A549 (cell line): ENCODE results near the gene PCNT. TPM values are rescaled to one million over a fixed set of nuclear protein-coding genes. Genes with fewer than 3 reads are reported as not detected.

ENCODE experiments used
- ATAC-seq, 2 experiments: fragments of 200-7000 bp in 1 of 2; fragments of >200 bp in 1 of 2; cut with Nextera tagmentation in 1 of 2; cut with Tn5 transposase in 1 of 2; 3 replicates each; pipeline versions ENCODE4 v1.8.0 to v1.9.1; 2018 to 2020; ENCODE audit warnings: mild to moderate bottlenecking in 1 of 2, moderate library complexity in 1 of 2
- CTCF ChIA-PET: fragments of 300-600 bp; sonication (Branson Sonifier 250); formaldehyde crosslinking; extraction: SDS; loops from one replicate; lab custom pipeline; 2021; ENCODE audit warnings: antibody characterized with exemption, inconsistent platforms; lab: Yijun Ruan, JAX
- POLR2A ChIA-PET: fragments of 350-600 bp; formaldehyde crosslinking; extraction: SDS; loops from one replicate; lab custom pipeline; 2021; ENCODE audit warnings: antibody characterized with exemption, inconsistent platforms; lab: Yijun Ruan, JAX
- DNase-seq, 2 experiments: peaks; one replicate each; pipeline versions ENCODE4 v3.0.0 to v3.0.0-alpha.2; 2011 to 2016; ENCODE audit warnings: low read depth in 1 of 2, low spot score in 1 of 2
- FAIRE-seq: peaks from 2 replicates; lab custom pipeline; 2011; peaks lifted over from hg19 to GRCh38; lab: Jason Lieb, UNC
- H3K27ac ChIP-seq, 2 experiments: fragments of >200 bp; sonication (Bioruptor Twin); formaldehyde crosslinking; 3 replicates each; pipeline ENCODE4 v1.5.1; 2016 to 2017
- H3K4me1 ChIP-seq: fragments of >200 bp; sonication (Bioruptor Twin); formaldehyde crosslinking; 3 replicates; pipeline ENCODE4 v1.6.1; 2016
- H3K4me2 ChIP-seq: fragments of >200 bp; sonication (Bioruptor Twin); formaldehyde crosslinking; 3 replicates; pipeline ENCODE4 v1.6.1; 2016
- H3K4me3 ChIP-seq: fragments of >200 bp; sonication (Bioruptor Twin); formaldehyde crosslinking; 3 replicates; pipeline ENCODE4 v1.5.1; 2016
- H3K9me3 ChIP-seq: fragments of >200 bp; sonication (Bioruptor Twin); formaldehyde crosslinking; 3 replicates; pipeline ENCODE4 v1.6.1; 2016
- CBX2 ChIP-seq: fragments of 200-600 bp; sonication (generic); IDR thresholded peaks from 2 replicates; pipeline ENCODE4 v1.6.1; 2016; ENCODE audit warnings: low read depth, mild to moderate bottlenecking, borderline replicate concordance
- CEBPB ChIP-seq, 2 experiments: fragments of >200 bp in 1 of 2; sonication (Bioruptor Twin) in 1 of 2; formaldehyde crosslinking in 1 of 2; IDR thresholded peaks; 2 replicates each; pipeline ENCODE4 v1.6.1; 2012 to 2016
- EP300 ChIP-seq, 2 experiments: fragments of >200 bp; sonication (Bioruptor Twin); formaldehyde crosslinking; IDR thresholded peaks; 2 replicates in 1 of 2; 3 replicates in 1 of 2; pipeline ENCODE4 v1.6.1; 2016 to 2017
- ESRRA ChIP-seq: fragments of 150-350 bp; IDR thresholded peaks from 2 replicates; pipeline ENCODE4 v1.6.1; 2014; ENCODE audit warnings: mild to moderate bottlenecking, low read length, borderline replicate concordance
- FOSL2 ChIP-seq, 2 experiments: fragments of 450-650 bp in 1 of 2; fragments of >200 bp in 1 of 2; sonication (Bioruptor Twin) in 1 of 2; formaldehyde crosslinking; IDR thresholded peaks; 2 replicates each; pipeline versions ENCODE4 v1.5.0 to v1.6.1; 2016 to 2020; ENCODE audit warnings: mild to moderate bottlenecking in 1 of 2, moderate library complexity in 1 of 2
- HEYL ChIP-seq: fragments of 250-450 bp; sonication (Bioruptor Pico); IDR thresholded peaks from 2 replicates; pipeline ENCODE4 v1.8.0; 2021; ENCODE audit warnings: mild to moderate bottlenecking, moderate library complexity
- HOXA7 ChIP-seq: fragments of 250-450 bp; sonication (Bioruptor Pico); IDR thresholded peaks from 2 replicates; pipeline ENCODE4 v1.5.0; 2020; ENCODE audit warnings: mild to moderate bottlenecking, moderate library complexity
- KDM5A ChIP-seq: fragments of 200-600 bp; sonication (generic); IDR thresholded peaks from 2 replicates; pipeline ENCODE4 v1.6.1; 2016; ENCODE audit warnings: antibody characterized with exemption, mild to moderate bottlenecking
- NPAS2 ChIP-seq: fragments of 250-450 bp; sonication (Bioruptor Pico); IDR thresholded peaks from 2 replicates; pipeline ENCODE4 v1.8.0; 2022; ENCODE audit warnings: mild to moderate bottlenecking, moderate library complexity, borderline replicate concordance
- NR3C1 ChIP-seq: fragments of >200 bp; sonication (Bioruptor Twin); formaldehyde crosslinking; IDR thresholded peaks from 3 replicates; pipeline ENCODE4 v1.6.1; 2017
- POLR2AphosphoS2 ChIP-seq: conservative IDR thresholded peaks from 2 replicates; pipeline ENCODE4 v1.6.1; 2012; ENCODE audit warnings: low read length, improper control_type of control experiment, inconsistent platforms
- RARB ChIP-seq: fragments of 250-450 bp; sonication (Bioruptor Pico); IDR thresholded peaks from 2 replicates; pipeline ENCODE4 v1.8.0; 2021; ENCODE audit warnings: mild to moderate bottlenecking, moderate library complexity
- SMC3 ChIP-seq: fragments of >200 bp; sonication (Bioruptor Twin); formaldehyde crosslinking; IDR thresholded peaks from 3 replicates; pipeline ENCODE4 v1.6.1; 2018; ENCODE audit warnings: inconsistent platforms
- ZC3H11A ChIP-seq: fragments of 450-650 bp; IDR thresholded peaks from 2 replicates; pipeline ENCODE4 v1.6.1; 2014; ENCODE audit warnings: antibody characterized with exemption, mild to moderate bottlenecking
- ZSCAN20 ChIP-seq: fragments of 250-450 bp; sonication (Bioruptor Pico); IDR thresholded peaks from 2 replicates; pipeline ENCODE4 v1.8.0; 2022; ENCODE audit warnings: mild to moderate bottlenecking, moderate library complexity
- WGBS: methylation state at CpG from one replicate; pipeline ENCODE4 v1.1.6; 2017; ENCODE audit errors: missing lambda C conversion rate; 5-methylcytosine and 5-hydroxymethylcytosine counted together
- polyA plus RNA-seq, 4 experiments: library from polyadenylated mRNA; depleted of rRNA in 3 of 4; stranded (reverse); fragments of >200 nt; fragmentation: RNase III in 1 of 4; extraction: RNeasy Plus Mini Kit Qiagen cat#74134 plus additional on column Dnase treatment in 1 of 4; gene quantifications; 2 replicates in 3 of 4; 3 replicates in 1 of 4; pipeline ENCODE4 v1.2.3, GENCODE V29; 2011 to 2017
- TF ChIP-seq, protein P1 (sequence below): fragments of 200-600 bp; sonication (generic); IDR thresholded peaks from 2 replicates; pipeline ENCODE4 v1.6.1; 2016; ENCODE audit warnings: antibody characterized with exemption, mild to moderate bottlenecking, moderate library complexity
- TF ChIP-seq, protein P2 (sequence below): fragments of 450-650 bp; IDR thresholded peaks from 2 replicates; pipeline ENCODE4 v1.6.1; 2014; ENCODE audit warnings: antibody characterized with exemption
- TF ChIP-seq, protein P3 (sequence below): fragments of 250-450 bp; sonication (Bioruptor Pico); IDR thresholded peaks from 2 replicates; pipeline ENCODE4 v1.5.0; 2021; ENCODE audit warnings: mild to moderate bottlenecking, moderate library complexity, borderline replicate concordance
- TF ChIP-seq, protein P4 (sequence below): fragments of >200 bp; sonication (Bioruptor Twin); formaldehyde crosslinking; IDR thresholded peaks from 2 replicates; pipeline ENCODE4 v1.6.1; 2016
- TF ChIP-seq, protein P5 (sequence below): fragments of 150-350 bp; IDR thresholded peaks from 2 replicates; pipeline ENCODE4 v1.6.1; 2014; ENCODE audit warnings: low read depth, mild to moderate bottlenecking, low read length
- TF ChIP-seq, protein P6 (sequence below): IDR thresholded peaks from 2 replicates; pipeline ENCODE4 v1.6.1; 2012

Gene PCNT
- polyA plus RNA-seq, 2 of the 4 experiments (the other 2 are of a cell fraction): 11.1 to 14.6 TPM

DNA sequence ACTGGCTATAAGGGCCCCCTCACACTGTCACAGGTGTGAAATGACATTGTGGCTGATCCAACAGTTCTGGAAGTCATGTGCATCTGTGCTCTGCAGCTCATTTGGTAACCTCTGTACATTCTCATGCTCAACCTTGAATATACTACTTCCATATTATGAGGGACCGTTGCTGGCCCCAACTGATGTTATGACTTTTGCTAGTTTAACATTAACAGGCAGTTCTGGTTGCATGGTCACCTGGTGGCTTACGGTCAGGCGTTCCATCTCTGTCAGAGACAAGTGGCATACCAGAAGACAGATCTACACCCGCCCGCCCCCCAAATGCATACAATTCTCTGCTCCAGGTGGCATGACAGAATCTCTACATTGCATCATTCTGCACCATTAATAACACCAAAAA lies 128.8 kb downstream of the PCNT start:
- no peak overlapping the region for H3K27ac ChIP-seq
- TF ChIP-seq, protein P1, sequence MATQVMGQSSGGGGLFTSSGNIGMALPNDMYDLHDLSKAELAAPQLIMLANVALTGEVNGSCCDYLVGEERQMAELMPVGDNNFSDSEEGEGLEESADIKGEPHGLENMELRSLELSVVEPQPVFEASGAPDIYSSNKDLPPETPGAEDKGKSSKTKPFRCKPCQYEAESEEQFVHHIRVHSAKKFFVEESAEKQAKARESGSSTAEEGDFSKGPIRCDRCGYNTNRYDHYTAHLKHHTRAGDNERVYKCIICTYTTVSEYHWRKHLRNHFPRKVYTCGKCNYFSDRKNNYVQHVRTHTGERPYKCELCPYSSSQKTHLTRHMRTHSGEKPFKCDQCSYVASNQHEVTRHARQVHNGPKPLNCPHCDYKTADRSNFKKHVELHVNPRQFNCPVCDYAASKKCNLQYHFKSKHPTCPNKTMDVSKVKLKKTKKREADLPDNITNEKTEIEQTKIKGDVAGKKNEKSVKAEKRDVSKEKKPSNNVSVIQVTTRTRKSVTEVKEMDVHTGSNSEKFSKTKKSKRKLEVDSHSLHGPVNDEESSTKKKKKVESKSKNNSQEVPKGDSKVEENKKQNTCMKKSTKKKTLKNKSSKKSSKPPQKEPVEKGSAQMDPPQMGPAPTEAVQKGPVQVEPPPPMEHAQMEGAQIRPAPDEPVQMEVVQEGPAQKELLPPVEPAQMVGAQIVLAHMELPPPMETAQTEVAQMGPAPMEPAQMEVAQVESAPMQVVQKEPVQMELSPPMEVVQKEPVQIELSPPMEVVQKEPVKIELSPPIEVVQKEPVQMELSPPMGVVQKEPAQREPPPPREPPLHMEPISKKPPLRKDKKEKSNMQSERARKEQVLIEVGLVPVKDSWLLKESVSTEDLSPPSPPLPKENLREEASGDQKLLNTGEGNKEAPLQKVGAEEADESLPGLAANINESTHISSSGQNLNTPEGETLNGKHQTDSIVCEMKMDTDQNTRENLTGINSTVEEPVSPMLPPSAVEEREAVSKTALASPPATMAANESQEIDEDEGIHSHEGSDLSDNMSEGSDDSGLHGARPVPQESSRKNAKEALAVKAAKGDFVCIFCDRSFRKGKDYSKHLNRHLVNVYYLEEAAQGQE: no peak
- TF ChIP-seq SMC3 (no peak), EP300 (IDR thresholded peaks at IDR 0.05) (no peak), HEYL (CRISPR knock-in tag) (no peak), ZSCAN20 (no peak), POLR2AphosphoS2 (no peak), CEBPB (IDR thresholded peaks at IDR 0.05) (no peak)
- TF ChIP-seq, protein P2, sequence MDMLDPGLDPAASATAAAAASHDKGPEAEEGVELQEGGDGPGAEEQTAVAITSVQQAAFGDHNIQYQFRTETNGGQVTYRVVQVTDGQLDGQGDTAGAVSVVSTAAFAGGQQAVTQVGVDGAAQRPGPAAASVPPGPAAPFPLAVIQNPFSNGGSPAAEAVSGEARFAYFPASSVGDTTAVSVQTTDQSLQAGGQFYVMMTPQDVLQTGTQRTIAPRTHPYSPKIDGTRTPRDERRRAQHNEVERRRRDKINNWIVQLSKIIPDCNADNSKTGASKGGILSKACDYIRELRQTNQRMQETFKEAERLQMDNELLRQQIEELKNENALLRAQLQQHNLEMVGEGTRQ: no peak
- H3K4me3 ChIP-seq: no peak overlapping the region
- H3K4me1 ChIP-seq: peaks cover 12% of the 10 kb centered on the region; the same call in 2 of the 3 replicates
- H3K9me3 ChIP-seq: no peaks in the 10 kb centered on the region
- 86% methylated on average over 3 of the region's 5 CpGs for WGBS
- no peak overlapping the region for H3K4me2 ChIP-seq
- ChIA-PET CTCF (no interaction called here), POLR2A (no interaction called here)
- FAIRE-seq (no peak), ATAC-seq (no peak), DNase-seq (no peak)

DNA sequence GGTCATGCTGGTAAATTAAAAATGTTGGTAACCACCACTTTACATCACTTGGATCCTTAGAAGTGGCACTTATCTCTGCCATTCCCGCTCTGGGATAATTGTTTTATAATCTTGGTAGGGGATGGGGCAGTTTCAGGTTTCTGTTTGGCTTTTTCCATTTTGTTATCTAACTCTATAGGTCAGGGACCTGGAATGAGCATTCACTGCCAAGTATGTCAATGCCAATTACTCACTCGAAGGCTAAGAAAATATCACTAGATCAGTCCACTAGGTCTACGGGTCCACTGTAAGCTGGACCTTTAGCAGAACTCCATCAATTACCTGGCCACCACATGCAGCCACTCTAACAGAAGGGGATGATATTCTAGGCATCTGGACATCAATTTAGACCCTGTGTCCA lies 130.2 kb downstream of the PCNT start:
- peaks cover 7% of the 10 kb centered on the region; the same call in 2 of the 3 replicates for H3K4me1 ChIP-seq
- H3K27ac ChIP-seq: no peak overlapping the region
- DNase-seq (no peak), ATAC-seq (no peak), FAIRE-seq (no peak)
- 62% methylated on average over 3 of the region's 3 CpGs for WGBS
- H3K4me2 ChIP-seq: no peak overlapping the region
- no peak overlapping the region for H3K4me3 ChIP-seq
- CTCF ChIA-PET: interaction anchor here (0.6 kb wide), 1 partner anchor 479 kb away, joined by 3 read pairs; no protein-coding TSS in a partner anchor
- no peak for TF ChIP-seq HOXA7 (CRISPR knock-in tag)
- TF ChIP-seq, protein P3, sequence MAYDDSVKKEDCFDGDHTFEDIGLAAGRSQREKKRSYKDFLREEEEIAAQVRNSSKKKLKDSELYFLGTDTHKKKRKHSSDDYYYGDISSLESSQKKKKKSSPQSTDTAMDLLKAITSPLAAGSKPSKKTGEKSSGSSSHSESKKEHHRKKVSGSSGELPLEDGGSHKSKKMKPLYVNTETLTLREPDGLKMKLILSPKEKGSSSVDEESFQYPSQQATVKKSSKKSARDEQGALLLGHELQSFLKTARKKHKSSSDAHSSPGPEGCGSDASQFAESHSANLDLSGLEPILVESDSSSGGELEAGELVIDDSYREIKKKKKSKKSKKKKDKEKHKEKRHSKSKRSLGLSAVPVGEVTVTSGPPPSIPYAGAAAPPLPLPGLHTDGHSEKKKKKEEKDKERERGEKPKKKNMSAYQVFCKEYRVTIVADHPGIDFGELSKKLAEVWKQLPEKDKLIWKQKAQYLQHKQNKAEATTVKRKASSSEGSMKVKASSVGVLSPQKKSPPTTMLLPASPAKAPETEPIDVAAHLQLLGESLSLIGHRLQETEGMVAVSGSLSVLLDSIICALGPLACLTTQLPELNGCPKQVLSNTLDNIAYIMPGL (CRISPR knock-in tag): no peak
- TF ChIP-seq FOSL2 (IDR thresholded peaks at IDR 0.05): no peak
- TF ChIP-seq FOSL2 (CRISPR knock-in tag; IDR thresholded peaks at IDR 0.05): no peak
- TF ChIP-seq NPAS2: no peak
- TF ChIP-seq NR3C1: no peak
- TF ChIP-seq, all 56 proteins: peak for 0
- POLR2A ChIA-PET: no interaction called here
- H3K9me3 ChIP-seq: no peaks in the 10 kb centered on the region

DNA sequence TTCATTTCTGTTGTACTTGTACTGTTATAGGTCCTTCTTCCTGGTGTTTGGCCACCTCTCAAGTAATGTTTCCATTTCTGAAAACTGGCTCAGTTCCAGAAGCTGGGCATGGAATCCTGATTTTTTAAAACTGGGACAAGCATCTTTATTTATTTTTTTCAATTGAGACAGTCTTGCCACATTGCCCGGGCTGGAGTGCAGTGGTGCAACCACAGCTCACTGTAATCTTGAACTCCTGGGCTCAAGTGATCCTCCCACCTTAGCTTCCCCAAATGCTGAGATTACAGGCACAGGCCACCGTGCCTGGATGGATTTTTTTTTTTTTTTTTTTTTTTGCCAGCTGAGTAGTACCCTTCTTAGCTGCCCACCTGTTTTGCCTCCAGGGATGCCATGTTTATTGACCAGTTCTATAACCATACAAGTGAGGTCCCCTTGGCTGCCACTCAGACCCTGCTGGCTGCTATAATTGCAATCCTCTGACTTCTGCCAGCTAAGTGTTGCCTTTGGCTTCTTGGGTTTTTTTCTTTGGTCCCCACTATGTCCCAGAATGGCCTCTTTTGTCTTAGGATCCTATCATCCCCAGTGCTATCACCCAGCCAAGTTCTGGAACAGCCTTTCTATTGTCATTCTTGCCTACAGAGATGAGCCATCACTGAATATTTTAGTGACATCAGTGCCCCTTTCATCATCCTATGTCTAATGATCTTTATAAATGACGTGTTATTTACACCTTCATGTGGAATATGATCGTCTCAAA lies 130.9 kb downstream of the PCNT start:
- H3K4me2 ChIP-seq: no peak overlapping the region
- H3K9me3 ChIP-seq: no peaks in the 10 kb centered on the region
- POLR2A ChIA-PET: no interaction called here
- no peak for FAIRE-seq
- DNase-seq: no peak
- H3K4me3 ChIP-seq: no peak overlapping the region
- no peak for TF ChIP-seq ZSCAN20
- TF ChIP-seq, protein P4, sequence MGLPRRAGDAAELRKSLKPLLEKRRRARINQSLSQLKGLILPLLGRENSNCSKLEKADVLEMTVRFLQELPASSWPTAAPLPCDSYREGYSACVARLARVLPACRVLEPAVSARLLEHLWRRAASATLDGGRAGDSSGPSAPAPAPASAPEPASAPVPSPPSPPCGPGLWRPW: no peak
- TF ChIP-seq KDM5A: no peak
- TF ChIP-seq, protein P5, sequence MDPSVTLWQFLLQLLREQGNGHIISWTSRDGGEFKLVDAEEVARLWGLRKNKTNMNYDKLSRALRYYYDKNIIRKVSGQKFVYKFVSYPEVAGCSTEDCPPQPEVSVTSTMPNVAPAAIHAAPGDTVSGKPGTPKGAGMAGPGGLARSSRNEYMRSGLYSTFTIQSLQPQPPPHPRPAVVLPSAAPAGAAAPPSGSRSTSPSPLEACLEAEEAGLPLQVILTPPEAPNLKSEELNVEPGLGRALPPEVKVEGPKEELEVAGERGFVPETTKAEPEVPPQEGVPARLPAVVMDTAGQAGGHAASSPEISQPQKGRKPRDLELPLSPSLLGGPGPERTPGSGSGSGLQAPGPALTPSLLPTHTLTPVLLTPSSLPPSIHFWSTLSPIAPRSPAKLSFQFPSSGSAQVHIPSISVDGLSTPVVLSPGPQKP: no peak
- TF ChIP-seq ESRRA: no peak
- TF ChIP-seq, protein P3 (CRISPR knock-in tag): no peak
- TF ChIP-seq, protein P6, sequence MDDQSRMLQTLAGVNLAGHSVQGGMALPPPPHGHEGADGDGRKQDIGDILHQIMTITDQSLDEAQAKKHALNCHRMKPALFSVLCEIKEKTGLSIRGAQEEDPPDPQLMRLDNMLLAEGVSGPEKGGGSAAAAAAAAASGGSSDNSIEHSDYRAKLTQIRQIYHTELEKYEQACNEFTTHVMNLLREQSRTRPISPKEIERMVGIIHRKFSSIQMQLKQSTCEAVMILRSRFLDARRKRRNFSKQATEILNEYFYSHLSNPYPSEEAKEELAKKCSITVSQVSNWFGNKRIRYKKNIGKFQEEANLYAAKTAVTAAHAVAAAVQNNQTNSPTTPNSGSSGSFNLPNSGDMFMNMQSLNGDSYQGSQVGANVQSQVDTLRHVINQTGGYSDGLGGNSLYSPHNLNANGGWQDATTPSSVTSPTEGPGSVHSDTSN: no peak
- no peak for TF ChIP-seq CBX2
- TF ChIP-seq ZC3H11A: no peak
- TF ChIP-seq RARB (CRISPR knock-in tag): no peak
- TF ChIP-seq EP300 (IDR thresholded peaks at IDR 0.05): no peak
- H3K27ac ChIP-seq: no peak overlapping the region
- CTCF ChIA-PET: interaction anchor here (0.6 kb wide), 1 partner anchor 479 kb away, joined by 3 read pairs; no protein-coding TSS in a partner anchor
- ATAC-seq: no peak
- H3K4me1 ChIP-seq: peaks cover 7% of the 10 kb centered on the region; the same call in 2 of the 3 replicates
- 87% methylated on average over 4 of the region's 4 CpGs for WGBS
